B cell (primary cell): ENCODE results near the gene NNT. TPM values are rescaled to one million over a fixed set of nuclear protein-coding genes. Genes with fewer than 3 reads are reported as not detected.
"Not testable (repeated sequence)": the region's sequence is repeated elsewhere in the genome, so short reads cannot be mapped to it uniquely, and the experiment has no call there.

Source experiments
- ATAC-seq: fragments of 200-7000 bp; cut with Tn5 transposase; one replicate; pipeline ENCODE4 v1.10.0; 2021; ENCODE audit warnings: low read depth, mild to moderate bottlenecking, moderate number of reproducible peaks, moderate library complexity
- CTCF ChIA-PET: fragments of 350-600 bp; sonication (Branson Sonifier 250); formaldehyde crosslinking; loops from one replicate; lab custom pipeline; 2021; ENCODE audit warnings: antibody characterized with exemption, inconsistent platforms; lab: Charles Lee
- POLR2A ChIA-PET: fragments of 350-600 bp; sonication (Branson Sonifier 250); formaldehyde crosslinking; loops from one replicate; lab custom pipeline; 2021; ENCODE audit warnings: antibody characterized with exemption; lab: Charles Lee
- DNase-seq: peaks from one replicate; pipeline ENCODE4 v3.0.0; 2013
- H2AFZ ChIP-seq: 2 replicates; pipeline ENCODE4 v1.6.1; 2012; ENCODE audit warnings: mild to moderate bottlenecking, low read depth, low read length; ENCODE audit not compliant: insufficient read depth, poor library complexity, severe bottlenecking
- H3K27ac ChIP-seq, 2 donors: 1 replicate in 1 of 2; 2 replicates in 1 of 2; pipeline ENCODE4 v1.5.1; 2012 to 2013; ENCODE audit warnings: low read length in 2 of 2, mild to moderate bottlenecking in 2 of 2, moderate library complexity in 1 of 2
- H3K27me3 ChIP-seq, 4 experiments: fragments of 200-600 bp in 1 of 4; sonication (generic) in 1 of 4; replicated peaks in 1 of 4; 1 replicate in 2 of 4; 2 replicates in 2 of 4; pipeline versions ENCODE4 v1.6.1 to v1.7.0; 2013 to 2016; ENCODE audit warnings: low read length in 3 of 4, mild to moderate bottlenecking in 2 of 4, mixed read lengths in 1 of 4, moderate library complexity in 1 of 4; ENCODE audit not compliant: insufficient read depth in 4 of 4, control insufficient read depth in 3 of 4; ENCODE audit errors: control extremely low read depth in 1 of 4
- H3K36me3 ChIP-seq, 2 experiments: replicated peaks in 1 of 2; 1 replicate in 1 of 2; 2 replicates in 1 of 2; pipeline versions ENCODE4 v1.6.1 to v1.7.1; 2013; ENCODE audit warnings: low read length in 1 of 2; ENCODE audit not compliant: insufficient read depth in 2 of 2, control insufficient read depth in 1 of 2; ENCODE audit errors: control extremely low read depth in 1 of 2, extremely low read depth in 1 of 2
- H3K4me1 ChIP-seq, 2 donors: fragments of 200-600 bp in 1 of 2; sonication (generic) in 1 of 2; 1 replicate in 1 of 2; 2 replicates in 1 of 2; pipeline versions ENCODE4 v1.5.1 to v1.6.1; 2013 to 2017; ENCODE audit warnings: low read length in 2 of 2; ENCODE audit not compliant: control insufficient read depth in 2 of 2, insufficient read depth in 2 of 2
- H3K4me2 ChIP-seq: replicated peaks from 2 replicates; pipeline ENCODE3; 2012; ENCODE audit warnings: mild to moderate bottlenecking, low read depth, low read length; ENCODE audit not compliant: poor library complexity, severe bottlenecking
- H3K4me3 ChIP-seq, 5 experiments: fragments of 200-600 bp in 1 of 5; sonication (generic) in 1 of 5; 1 replicate in 3 of 5; 2 replicates in 2 of 5; pipeline versions ENCODE4 v1.5.1 to v1.7.0; 2011 to 2016; ENCODE audit warnings: low read length in 4 of 5, mild to moderate bottlenecking in 4 of 5, low read depth in 2 of 5, control low read depth in 1 of 5, moderate library complexity in 1 of 5; ENCODE audit not compliant: insufficient read depth in 1 of 5; ENCODE audit errors: control extremely low read depth in 1 of 5, extremely low read depth in 1 of 5
- H3K79me2 ChIP-seq: fragments of 200-600 bp; sonication (generic); one replicate; pipeline ENCODE4 v1.6.0; 2016; ENCODE audit warnings: low read length; ENCODE audit not compliant: control insufficient read depth, insufficient read depth
- H3K9ac ChIP-seq: fragments of 200-600 bp; sonication (generic); 2 replicates; pipeline ENCODE4 v1.6.1; 2017; ENCODE audit warnings: mild to moderate bottlenecking, low read length, moderate library complexity
- H3K9me3 ChIP-seq, 3 donors: one replicate each; pipeline versions ENCODE4 v1.6.1 to v1.7.1; 2013; ENCODE audit warnings: low read length in 2 of 3; ENCODE audit not compliant: control insufficient read depth in 2 of 3, insufficient read depth in 1 of 3; ENCODE audit errors: control extremely low read depth in 1 of 3
- H4K20me1 ChIP-seq: 2 replicates; pipeline ENCODE4 v1.6.0; 2012; ENCODE audit warnings: mild to moderate bottlenecking, low read length; ENCODE audit not compliant: insufficient read depth, control insufficient read depth, poor library complexity, severe bottlenecking
- H3K27ac Mint-ChIP-seq: one replicate; pipeline ENCODE4 v1.8.0; 2021; ENCODE audit warnings: mixed read lengths
- H3K27me3 Mint-ChIP-seq: one replicate; pipeline ENCODE4 v1.8.0; 2021; ENCODE audit warnings: mixed read lengths
- H3K4me1 Mint-ChIP-seq: one replicate; pipeline ENCODE4 v1.8.0; 2021; ENCODE audit warnings: mixed read lengths
- H3K4me3 Mint-ChIP-seq: one replicate; pipeline ENCODE4 v1.8.0; 2021; ENCODE audit warnings: mixed read lengths
- H3K9me3 Mint-ChIP-seq: one replicate; pipeline ENCODE4 v1.8.0; 2022; ENCODE audit warnings: mixed read lengths; ENCODE audit not compliant: insufficient read depth
- EZH2 ChIP-seq: IDR thresholded peaks from 2 replicates; pipeline ENCODE4 v1.6.1; 2012; ENCODE audit warnings: borderline replicate concordance, low read depth, mild to moderate bottlenecking, moderate library complexity, low read length; ENCODE audit not compliant: insufficient read depth, poor library complexity, severe bottlenecking
- whole genome bisulfite sequencing: methylation state at CpG from one replicate; pipeline ENCODE4 v1.1.5; 2013; ENCODE audit warnings: missing lambda C conversion rate; ENCODE audit not compliant: insufficient coverage; 5-methylcytosine and 5-hydroxymethylcytosine counted together
- intact Hi-C: fragments of 100-400 bp; cut with micrococcal nuclease; formaldehyde crosslinking; loops from one replicate; pipeline ENCODE4 v1.10.0; 2022
- polyA plus RNA-seq: library from polyadenylated mRNA; depleted of rRNA; stranded (reverse); fragments of >200 nt; gene quantifications from 2 replicates; pipeline ENCODE4 v1.2.3, GENCODE V29; 2012
- total RNA-seq, 2 donors: library from RNA; stranded (reverse); fragments of 120-200 nt in 1 of 2; gene quantifications; 1 replicate in 1 of 2; 2 replicates in 1 of 2; pipeline versions ENCODE4 v1.2.3 to v1.2.4, GENCODE V29; 2013 to 2022
- TF ChIP-seq, protein P1 (sequence below): fragments of 200-600 bp; IDR thresholded peaks from one replicate; pipeline ENCODE4 v1.8.0; 2022; ENCODE audit warnings: antibody characterized with exemption, mild to moderate bottlenecking

Gene NNT
- total and polyA plus RNA-seq, 2 donors (not counting 1 experiment from before 2014, with no cell fraction given): 17.8 to 61.1 TPM

DNA sequence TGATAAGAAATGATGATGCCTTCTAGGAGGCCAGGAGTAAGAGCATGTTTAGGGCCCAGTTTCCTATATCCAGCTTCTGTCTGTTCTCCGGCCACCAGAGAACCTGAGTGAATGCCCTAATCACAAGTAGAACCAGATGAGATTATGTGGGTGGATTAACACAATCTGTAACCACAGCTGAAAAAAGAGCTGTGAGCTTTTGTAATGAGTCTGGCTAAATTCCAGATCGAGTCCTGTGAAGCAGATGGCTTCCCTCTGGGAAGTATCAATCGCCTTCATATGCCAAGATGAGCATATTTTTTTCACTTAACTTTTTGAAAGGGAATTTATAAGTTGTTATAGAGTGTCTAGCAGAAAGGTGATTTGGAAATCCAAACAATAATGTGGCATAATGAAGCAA, 99.8 kb downstream of the NNT start:
- CTCF ChIA-PET: no interaction called here
- 100% methylated on average over 1 of the region's 3 CpGs for WGBS

DNA sequence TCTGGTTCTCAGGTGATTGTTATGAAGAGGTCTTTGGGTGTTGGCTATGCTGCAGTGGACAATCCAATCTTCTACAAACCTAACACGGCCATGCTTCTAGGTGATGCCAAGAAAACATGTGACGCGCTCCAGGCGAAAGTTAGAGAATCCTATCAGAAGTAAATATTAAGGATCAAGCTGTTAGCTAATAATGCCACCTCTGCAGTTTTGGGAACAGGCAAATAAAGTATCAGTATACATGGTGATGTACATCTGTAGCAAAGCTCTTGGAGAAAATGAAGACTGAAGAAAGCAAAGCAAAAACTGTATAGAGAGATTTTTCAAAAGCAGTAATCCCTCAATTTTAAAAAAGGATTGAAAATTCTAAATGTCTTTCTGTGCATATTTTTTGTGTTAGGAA, 101.3 kb downstream of the NNT start:
- no peak overlapping the region for H3K4me2 ChIP-seq
- no CpG with 5 or more reads among the region's 4 CpGs for WGBS
- H3K4me1 Mint-ChIP-seq: no peaks in the 10 kb centered on the region
- no peak overlapping the region for H3K4me3 Mint-ChIP-seq
- H3K4me3 ChIP-seq: no peak overlapping the region
- no peak overlapping the region for H3K9ac ChIP-seq
- peaks cover 13 to 27% of the 10 kb centered on the region in 2 experiments for H3K36me3 ChIP-seq
- H3K27ac Mint-ChIP-seq: no peak overlapping the region
- H3K79me2 ChIP-seq: no peaks in the 10 kb centered on the region
- no peaks in the 10 kb centered on the region for H4K20me1 ChIP-seq
- no peaks in the 10 kb centered on the region for H3K4me1 ChIP-seq
- no peak for ATAC-seq
- H3K9me3 Mint-ChIP-seq: peaks cover 2% of the 10 kb centered on the region
- H3K9me3 ChIP-seq: no peaks in the 10 kb centered on the region
- H3K27ac ChIP-seq: no peak overlapping the region
- no peaks in the 10 kb centered on the region for H3K27me3 ChIP-seq
- TF ChIP-seq, protein P1, sequence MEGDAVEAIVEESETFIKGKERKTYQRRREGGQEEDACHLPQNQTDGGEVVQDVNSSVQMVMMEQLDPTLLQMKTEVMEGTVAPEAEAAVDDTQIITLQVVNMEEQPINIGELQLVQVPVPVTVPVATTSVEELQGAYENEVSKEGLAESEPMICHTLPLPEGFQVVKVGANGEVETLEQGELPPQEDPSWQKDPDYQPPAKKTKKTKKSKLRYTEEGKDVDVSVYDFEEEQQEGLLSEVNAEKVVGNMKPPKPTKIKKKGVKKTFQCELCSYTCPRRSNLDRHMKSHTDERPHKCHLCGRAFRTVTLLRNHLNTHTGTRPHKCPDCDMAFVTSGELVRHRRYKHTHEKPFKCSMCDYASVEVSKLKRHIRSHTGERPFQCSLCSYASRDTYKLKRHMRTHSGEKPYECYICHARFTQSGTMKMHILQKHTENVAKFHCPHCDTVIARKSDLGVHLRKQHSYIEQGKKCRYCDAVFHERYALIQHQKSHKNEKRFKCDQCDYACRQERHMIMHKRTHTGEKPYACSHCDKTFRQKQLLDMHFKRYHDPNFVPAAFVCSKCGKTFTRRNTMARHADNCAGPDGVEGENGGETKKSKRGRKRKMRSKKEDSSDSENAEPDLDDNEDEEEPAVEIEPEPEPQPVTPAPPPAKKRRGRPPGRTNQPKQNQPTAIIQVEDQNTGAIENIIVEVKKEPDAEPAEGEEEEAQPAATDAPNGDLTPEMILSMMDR: no peak
- no peak for TF ChIP-seq EZH2
- DNase-seq: no peak
- H2AFZ ChIP-seq: no peak overlapping the region
- intact Hi-C loops: no loop called here
- ChIA-PET CTCF (no interaction called here), POLR2A (no interaction called here)
- H3K27me3 Mint-ChIP-seq: no peaks in the 10 kb centered on the region

More for the DNA sequence above, 99.8 kb downstream of the NNT start:
- no peaks in the 10 kb centered on the region for H3K9me3 ChIP-seq
- no peaks in the 10 kb centered on the region for H3K27me3 ChIP-seq
- no peak overlapping the region for H2AFZ ChIP-seq
- Mint-ChIP-seq H3K9me3 (peaks cover 2% of the 10 kb centered on the region), H3K4me1 (no peaks in the 10 kb centered on the region), H3K27me3 (no peaks in the 10 kb centered on the region), H3K27ac (no peak overlapping the region), H3K4me3 (no peak overlapping the region)
- no peaks in the 10 kb centered on the region for H3K4me1 ChIP-seq
- POLR2A ChIA-PET: no interaction called here
- no peak overlapping the region for H3K4me2 ChIP-seq
- H3K4me3 ChIP-seq: no peak overlapping the region
- TF ChIP-seq, protein P1: no peak
- TF ChIP-seq EZH2: no peak
- H3K9ac ChIP-seq: no peak overlapping the region
- no peaks in the 10 kb centered on the region for H3K79me2 ChIP-seq
- no peaks in the 10 kb centered on the region for H4K20me1 ChIP-seq
- intact Hi-C loops: no loop called here
- DNase-seq (no peak), ATAC-seq (no peak)
- H3K36me3 ChIP-seq: peaks cover 13 to 32% of the 10 kb centered on the region in 2 experiments
- H3K27ac ChIP-seq: no peak overlapping the region

DNA sequence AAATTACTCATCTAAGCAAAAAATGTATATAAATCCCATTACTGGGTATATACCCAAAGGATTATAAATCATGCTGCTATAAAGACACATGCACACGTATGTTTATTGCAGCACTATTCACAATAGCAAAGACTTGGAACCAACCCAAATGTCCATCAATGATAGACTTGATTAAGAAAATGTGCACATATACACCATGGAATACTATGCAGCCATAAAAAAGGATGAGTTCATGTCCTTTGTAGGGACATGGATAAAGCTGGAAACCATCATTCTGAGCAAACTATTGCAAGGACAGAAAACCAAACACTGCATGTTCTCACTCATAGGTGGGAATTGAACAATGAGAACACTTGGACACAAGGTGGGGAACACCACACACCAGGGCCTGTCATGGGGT, 103.6 kb downstream of the NNT start:
- H3K79me2 ChIP-seq, H3K9me3 ChIP-seq, H3K4me2 ChIP-seq, H3K9me3 Mint-ChIP-seq, H3K4me1 Mint-ChIP-seq, H3K27ac Mint-ChIP-seq, H3K27me3 ChIP-seq, POLR2A ChIA-PET, H3K27ac ChIP-seq, CTCF ChIA-PET, H3K4me3 Mint-ChIP-seq, DNase-seq, H3K27me3 Mint-ChIP-seq, H2AFZ ChIP-seq, H4K20me1 ChIP-seq, H3K9ac ChIP-seq, H3K4me3 ChIP-seq, ATAC-seq, H3K4me1 ChIP-seq, intact Hi-C loops: not testable (repeated sequence)
- no CpG with 5 or more reads among the region's 1 CpG for WGBS
- peaks cover 6 to 12% of the 10 kb centered on the region in 2 experiments for H3K36me3 ChIP-seq
